GM11168 (cell line): ENCODE data around the gene TMEM114.
"Not testable (repeated sequence)": the region's sequence is repeated elsewhere in the genome, so short reads cannot be mapped to it uniquely, and the experiment has no call there.

ENCODE experiments used
- in situ Hi-C: fragments of 300-500 bp; cut with MboI; formaldehyde crosslinking; loops from one replicate; pipeline ENCODE4 v1.12.0; 2022; ENCODE audit warnings: low sequenced_read_pairs; ENCODE audit not compliant: unreplicated experiment

Gene TMEM114

GRCh38 chr16:8576141-8577004, 13.9 kb downstream of the TMEM114 start:
- in situ Hi-C loops = no loop called here

- in situ Hi-C loops = no loop called here
Measured at GRCh38 chr16:8575399-8575798, 14.9 kb downstream of the TMEM114 start.

GRCh38 chr16:8572919-8573724, 17.2 kb downstream of the TMEM114 start:
- in situ Hi-C loops = no loop called here

- in situ Hi-C loops = no loop called here
Measured at GRCh38 chr16:8572063-8572918, 18.0 kb downstream of the TMEM114 start.

GRCh38 chr16:8571061-8571596, 19.2 kb downstream of the TMEM114 start:
- in situ Hi-C loops = no loop called here

GRCh38 chr16:8570393-8570792, 19.9 kb downstream of the TMEM114 start:
- in situ Hi-C loops = not testable (repeated sequence)

- in situ Hi-C loops = loop anchor here (5.0 kb wide), 1 partner anchor 313 kb away; the partner anchor contains the start of gene LITAFD
Measured at GRCh38 chr16:8569650-8570346, 20.5 kb downstream of the TMEM114 start.

- in situ Hi-C loops = loop anchor here (5.0 kb wide), 1 partner anchor 314 kb away; the partner anchor contains the start of gene LITAFD
Measured at GRCh38 chr16:8568231-8568617, 22.1 kb downstream of the TMEM114 start.

GRCh38 chr16:8567355-8568230, 22.7 kb downstream of the TMEM114 start:
- in situ Hi-C loops = loop anchor here (5.0 kb wide), 1 partner anchor 315 kb away; the partner anchor contains the start of gene LITAFD

GRCh38 chr16:8565498-8565897, 24.8 kb downstream of the TMEM114 start:
- in situ Hi-C loops = loop anchor here (5.0 kb wide), 1 partner anchor 317 kb away; the partner anchor contains the start of gene LITAFD

GRCh38 chr16:8564934-8565345, 25.4 kb downstream of the TMEM114 start:
- in situ Hi-C loops = loop anchor here (5.0 kb wide), 1 partner anchor 317 kb away; the partner anchor contains the start of gene LITAFD

- in situ Hi-C loops = not testable (repeated sequence)
Measured at GRCh38 chr16:8563944-8564540, 26.3 kb downstream of the TMEM114 start.

- in situ Hi-C loops = no loop called here
Measured at GRCh38 chr16:8561496-8561895, 28.8 kb downstream of the TMEM114 start.

- in situ Hi-C loops = no loop called here
Measured at GRCh38 chr16:8555400-8555799, 34.9 kb downstream of the TMEM114 start.

- in situ Hi-C loops = no loop called here
Measured at GRCh38 chr16:8554881-8555280, 35.4 kb downstream of the TMEM114 start.

GRCh38 chr16:8554022-8554421, 36.3 kb downstream of the TMEM114 start:
- in situ Hi-C loops = no loop called here

GRCh38 chr16:8552487-8553221, 37.7 kb downstream of the TMEM114 start:
- in situ Hi-C loops = no loop called here
